Activated CD8-positive, alpha-beta memory T cell treated with anti-CD3 and anti-CD28 coated beads, Interleukin-2, amount 50 U/mL, for 48 hours (primary cell): ENCODE results near the gene EPB41L1.

Experiments used
- DNase-seq: peaks from one replicate; pipeline ENCODE4 v3.0.0-alpha.2; 2020

The EPB41L1 gene

GRCh38 chr20:36157610-36158009 is 3.1 kb downstream of the EPB41L1 start:
- DNase-seq = no peak

GRCh38 chr20:36158160-36158741 is 3.7 kb downstream of the EPB41L1 start:
- DNase-seq = no peak

- DNase-seq = no peak
These were observed 5.3 kb downstream of the EPB41L1 start for GRCh38 chr20:36159833-36160232.

GRCh38 chr20:36162272-36162966 is 7.9 kb downstream of the EPB41L1 start:
- no peak for DNase-seq

GRCh38 chr20:36167902-36168503 is 13.5 kb downstream of the EPB41L1 start:
- DNase-seq = no peak

- no peak for DNase-seq
These were observed 16.1 kb downstream of the EPB41L1 start for GRCh38 chr20:36170542-36171215.

GRCh38 chr20:36173451-36173933 is 19.0 kb downstream of the EPB41L1 start:
- DNase-seq = no peak

GRCh38 chr20:36175016-36175415 is 20.5 kb downstream of the EPB41L1 start:
- no peak for DNase-seq

GRCh38 chr20:36175475-36175995 is 21.0 kb downstream of the EPB41L1 start:
- DNase-seq = no peak

- no peak for DNase-seq
These were observed 23.2 kb downstream of the EPB41L1 start for GRCh38 chr20:36177716-36178115.

GRCh38 chr20:36179170-36179945 is 24.8 kb downstream of the EPB41L1 start:
- no peak for DNase-seq

- DNase-seq = no peak
These were observed 25.8 kb downstream of the EPB41L1 start for GRCh38 chr20:36180323-36180722.

- DNase-seq = no peak
These were observed 27.5 kb downstream of the EPB41L1 start for GRCh38 chr20:36181934-36182603.

- no peak for DNase-seq
These were observed 28.1 kb downstream of the EPB41L1 start for GRCh38 chr20:36182604-36183154.

GRCh38 chr20:36183155-36183944 is 28.8 kb downstream of the EPB41L1 start:
- no peak for DNase-seq

GRCh38 chr20:36184816-36185776 is 30.6 kb downstream of the EPB41L1 start:
- DNase-seq = no peak

- DNase-seq = no peak
These were observed 39.6 kb downstream of the EPB41L1 start for GRCh38 chr20:36193977-36194712.

GRCh38 chr20:36196676-36197075 is 42.1 kb downstream of the EPB41L1 start:
- no peak for DNase-seq

GRCh38 chr20:36197271-36197670 is 42.7 kb downstream of the EPB41L1 start:
- DNase-seq = no peak
